Right kidney (tissue), 1 donor: ENCODE measurements around the gene NAT8L.

Experiments used
- DNase-seq: peaks from one replicate; pipeline ENCODE4 v3.0.0-alpha.2; 2016

Gene NAT8L

GRCh38 chr4:2075171-2075986, 16.3 kb downstream of the NAT8L start:
- DNase-seq = no peak

GRCh38 chr4:2075987-2076907, 17.1 kb downstream of the NAT8L start:
- DNase-seq = no peak

- no peak for DNase-seq
These were observed 17.9 kb downstream of the NAT8L start for GRCh38 chr4:2076908-2077536.

GRCh38 chr4:2077537-2078460, 18.7 kb downstream of the NAT8L start:
- no peak for DNase-seq

- DNase-seq = no peak
These were observed 19.5 kb downstream of the NAT8L start for GRCh38 chr4:2078584-2078983.

- no peak for DNase-seq
These were observed 19.9 kb downstream of the NAT8L start for GRCh38 chr4:2079006-2079405.

GRCh38 chr4:2079926-2080325, 20.8 kb downstream of the NAT8L start:
- DNase-seq = no peak

GRCh38 chr4:2080429-2081300, 21.5 kb downstream of the NAT8L start:
- no peak for DNase-seq

- no peak for DNase-seq
These were observed 22.4 kb downstream of the NAT8L start for GRCh38 chr4:2081540-2081939.

GRCh38 chr4:2082118-2082517, 23.0 kb downstream of the NAT8L start:
- no peak for DNase-seq

GRCh38 chr4:2082627-2083026, 23.5 kb downstream of the NAT8L start:
- DNase-seq = no peak

- no peak for DNase-seq
These were observed 24.1 kb downstream of the NAT8L start for GRCh38 chr4:2083116-2083825.

GRCh38 chr4:2083826-2084160, 24.7 kb downstream of the NAT8L start:
- no peak for DNase-seq

GRCh38 chr4:2084316-2084715, 25.2 kb downstream of the NAT8L start:
- DNase-seq = no peak

GRCh38 chr4:2085496-2085901, 26.4 kb downstream of the NAT8L start:
- no peak for DNase-seq

- DNase-seq = no peak
These were observed 28.0 kb downstream of the NAT8L start for GRCh38 chr4:2087170-2087569.

- no peak for DNase-seq
These were observed 30.1 kb downstream of the NAT8L start for GRCh38 chr4:2089222-2089621.

- DNase-seq = no peak
These were observed 31.5 kb downstream of the NAT8L start for GRCh38 chr4:2090642-2091041.

- DNase-seq = no peak
These were observed 33.0 kb downstream of the NAT8L start for GRCh38 chr4:2091990-2092668.

- DNase-seq = no peak
These were observed 33.5 kb downstream of the NAT8L start for GRCh38 chr4:2092669-2093053.
